ENCODE results near the gene HSD17B8.

GRCh38 chr6:33195304-33196165, 8.9 kb upstream of the HSD17B8 start:
- TF ChIP-seq POLR2AphosphoS5 (IDR thresholded peaks at IDR 0.05; ENCODE audit: low read depth, low read length): no peak
- no peak for TF ChIP-seq CTCF (IDR thresholded peaks at IDR 0.05)
- TF ChIP-seq, protein P1, sequence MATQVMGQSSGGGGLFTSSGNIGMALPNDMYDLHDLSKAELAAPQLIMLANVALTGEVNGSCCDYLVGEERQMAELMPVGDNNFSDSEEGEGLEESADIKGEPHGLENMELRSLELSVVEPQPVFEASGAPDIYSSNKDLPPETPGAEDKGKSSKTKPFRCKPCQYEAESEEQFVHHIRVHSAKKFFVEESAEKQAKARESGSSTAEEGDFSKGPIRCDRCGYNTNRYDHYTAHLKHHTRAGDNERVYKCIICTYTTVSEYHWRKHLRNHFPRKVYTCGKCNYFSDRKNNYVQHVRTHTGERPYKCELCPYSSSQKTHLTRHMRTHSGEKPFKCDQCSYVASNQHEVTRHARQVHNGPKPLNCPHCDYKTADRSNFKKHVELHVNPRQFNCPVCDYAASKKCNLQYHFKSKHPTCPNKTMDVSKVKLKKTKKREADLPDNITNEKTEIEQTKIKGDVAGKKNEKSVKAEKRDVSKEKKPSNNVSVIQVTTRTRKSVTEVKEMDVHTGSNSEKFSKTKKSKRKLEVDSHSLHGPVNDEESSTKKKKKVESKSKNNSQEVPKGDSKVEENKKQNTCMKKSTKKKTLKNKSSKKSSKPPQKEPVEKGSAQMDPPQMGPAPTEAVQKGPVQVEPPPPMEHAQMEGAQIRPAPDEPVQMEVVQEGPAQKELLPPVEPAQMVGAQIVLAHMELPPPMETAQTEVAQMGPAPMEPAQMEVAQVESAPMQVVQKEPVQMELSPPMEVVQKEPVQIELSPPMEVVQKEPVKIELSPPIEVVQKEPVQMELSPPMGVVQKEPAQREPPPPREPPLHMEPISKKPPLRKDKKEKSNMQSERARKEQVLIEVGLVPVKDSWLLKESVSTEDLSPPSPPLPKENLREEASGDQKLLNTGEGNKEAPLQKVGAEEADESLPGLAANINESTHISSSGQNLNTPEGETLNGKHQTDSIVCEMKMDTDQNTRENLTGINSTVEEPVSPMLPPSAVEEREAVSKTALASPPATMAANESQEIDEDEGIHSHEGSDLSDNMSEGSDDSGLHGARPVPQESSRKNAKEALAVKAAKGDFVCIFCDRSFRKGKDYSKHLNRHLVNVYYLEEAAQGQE (IDR thresholded peaks at IDR 0.05; ENCODE audit: insufficient read depth in 1 of 2, low read depth in 2 of 2, low read length in 1 of 2): peak; percentile 74 to 80
- TF ChIP-seq TCF7L2 (IDR thresholded peaks at IDR 0.05; ENCODE audit: low read depth, low read length): no peak
